Stimulated activated CD4-positive, alpha-beta T cell treated with anti-CD3 and anti-CD28 coated beads, Interleukin-2, amount 100 ng/mL, for 48 hours (primary cell): ENCODE measurements around the gene MISP3.
"Not testable (repeated sequence)": the region's sequence is repeated elsewhere in the genome, so short reads cannot be mapped to it uniquely, and the experiment has no call there.

ENCODE experiments used
- DNase-seq, 2 donors: peaks; one replicate each; pipeline ENCODE4 v3.0.0-alpha.2; 2020

The MISP3 gene

GRCh38 chr19:14072535-14073260 is at the start of gene MISP3:
Gene MISP3, plus strand, starts transcription at chr19:14072786. Its CDS starts 524 bp downstream, at chr19:14073310.
- peak; percentile 32 to 41 for DNase-seq

DNA sequence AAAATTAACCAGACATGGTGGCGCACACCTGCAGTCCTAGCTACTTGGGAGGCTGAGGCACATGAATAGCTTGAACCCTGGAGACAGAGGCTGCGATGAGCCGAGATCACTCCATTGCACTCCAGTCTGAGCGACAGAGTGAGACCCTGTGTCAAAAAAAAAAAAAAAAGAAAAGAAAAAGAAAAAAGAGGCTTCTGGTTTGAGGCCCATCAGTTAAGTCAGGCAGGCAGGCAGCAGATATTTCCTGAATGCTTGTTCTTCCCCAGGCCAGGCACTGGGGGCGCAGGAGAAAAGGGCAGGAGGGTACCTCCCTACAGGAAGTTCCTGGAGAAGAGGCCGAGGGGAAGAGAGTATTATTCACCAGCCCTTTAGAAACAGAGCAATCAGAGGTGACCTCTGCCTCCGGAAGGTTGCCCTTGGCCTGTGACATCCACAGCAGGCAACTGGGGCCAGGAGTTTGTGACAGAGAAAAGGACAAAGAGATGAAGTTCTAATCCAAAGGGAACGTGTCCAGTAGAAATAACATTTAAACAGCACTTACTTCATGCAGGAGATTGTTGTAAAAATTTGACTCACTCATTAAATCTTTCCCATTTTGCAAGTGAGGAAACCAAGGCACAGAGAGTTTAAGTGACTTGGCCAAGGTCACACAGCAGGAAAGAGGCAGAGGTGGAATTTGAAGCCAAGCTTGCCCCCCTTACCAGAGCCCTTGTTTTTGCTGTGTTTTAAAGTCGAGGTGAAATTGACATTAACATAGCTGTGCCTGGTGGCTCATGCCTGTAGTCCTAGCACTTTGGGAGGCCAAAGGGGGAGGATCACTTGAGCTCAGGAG is 49.0 kb upstream of the MISP3 start:
- DNase-seq = no peak

DNA sequence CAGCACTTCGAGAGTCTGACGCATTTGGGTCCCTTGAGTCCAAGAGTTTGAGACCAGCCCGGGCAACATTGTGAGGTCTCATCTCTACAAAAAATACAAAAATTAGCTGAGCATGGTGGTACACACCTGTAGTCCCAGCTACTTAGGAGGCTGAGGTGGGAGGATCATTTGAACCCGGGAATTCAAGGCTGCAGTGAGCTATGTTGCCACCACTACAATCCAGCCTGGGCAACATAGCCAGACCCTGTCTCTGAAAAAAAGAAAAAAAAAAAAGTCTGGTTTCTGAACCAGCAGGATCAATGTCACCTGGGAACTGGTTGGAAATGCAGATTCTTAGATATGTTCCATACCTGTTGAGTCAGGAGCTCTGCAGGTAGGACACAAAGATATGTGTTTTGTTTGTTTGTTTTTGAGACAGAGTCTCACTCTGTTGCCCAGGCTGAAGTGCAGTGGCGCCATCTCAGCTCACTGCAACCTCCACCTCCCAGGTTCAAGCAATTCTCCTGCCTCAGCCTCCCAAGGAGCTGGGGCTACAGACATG is 45.9 kb upstream of the MISP3 start:
- not testable (repeated sequence) for DNase-seq

GRCh38 chr19:14027856-14028450 is 44.6 kb upstream of the MISP3 start, which contains the start of gene RLN3:
Gene RLN3, plus strand, starts transcription at chr19:14028148. Its CDS starts 57 bp downstream, at chr19:14028205.
- no peak for DNase-seq

DNA sequence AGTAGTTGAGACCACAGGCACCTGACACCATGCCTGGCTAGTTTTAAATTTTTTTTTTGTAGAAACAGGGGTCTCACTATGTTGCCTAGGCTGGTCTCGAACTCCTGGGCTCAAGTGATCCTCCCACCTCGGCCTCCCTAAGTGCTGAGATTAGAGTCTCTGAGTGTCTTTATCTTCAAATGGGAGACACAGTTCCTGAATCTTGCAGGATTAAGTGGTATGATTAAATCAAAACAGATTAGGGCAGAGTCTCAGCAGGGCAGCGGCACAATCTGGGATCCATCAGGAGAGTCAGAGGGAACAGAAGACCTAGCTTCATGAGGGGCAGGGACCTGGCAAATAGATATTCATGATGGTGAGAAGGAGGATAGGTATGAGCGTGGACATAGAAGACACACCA is 43.7 kb upstream of the MISP3 start:
- DNase-seq = no peak

DNA sequence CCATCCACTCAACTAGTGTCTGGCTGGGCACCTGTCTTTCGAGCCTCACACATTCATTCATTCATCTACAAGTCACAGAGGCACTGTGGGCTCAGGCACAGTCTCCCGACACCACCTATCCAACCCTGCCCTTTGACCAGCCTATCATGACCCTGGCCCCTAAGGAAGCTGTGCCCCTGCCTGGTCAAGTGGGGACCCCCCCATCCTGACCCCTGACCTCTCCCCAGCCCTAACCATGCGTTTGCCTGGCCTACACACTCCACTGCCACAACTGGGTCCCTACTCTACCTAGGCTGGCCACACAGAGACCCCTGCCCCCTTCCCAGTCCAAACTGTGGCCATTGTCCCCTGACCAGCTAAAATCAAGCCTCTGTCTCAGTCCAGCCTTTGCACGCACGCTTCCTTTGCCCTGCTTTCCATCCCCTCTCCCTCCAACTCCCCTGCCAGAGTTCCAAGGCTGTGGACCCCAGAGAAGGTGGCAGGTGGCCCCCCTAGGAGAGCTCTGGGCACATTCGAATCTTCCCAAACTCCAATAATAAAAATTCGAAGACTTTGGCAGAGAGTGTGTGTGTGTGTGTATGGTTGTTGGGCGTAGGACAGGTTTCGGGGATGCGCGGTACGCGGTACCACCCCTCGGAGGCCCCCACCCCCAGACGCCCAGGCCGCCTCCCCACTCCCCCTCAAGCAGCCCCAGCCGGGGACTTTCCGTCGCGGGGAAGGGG is 41.4 kb upstream of the MISP3 start:
- DNase-seq = no peak

GRCh38 chr19:14031719-14032480 is 40.7 kb upstream of the MISP3 start, which contains the start of gene IL27RA:
Gene IL27RA, plus strand, starts transcription at chr19:14031762. Its CDS starts 111 bp downstream, at chr19:14031873.
- DNase-seq = peak; percentile 60 to 61

- DNase-seq = no peak
Observed at GRCh38 chr19:14033946-14034345, 38.6 kb upstream of the MISP3 start.

DNA sequence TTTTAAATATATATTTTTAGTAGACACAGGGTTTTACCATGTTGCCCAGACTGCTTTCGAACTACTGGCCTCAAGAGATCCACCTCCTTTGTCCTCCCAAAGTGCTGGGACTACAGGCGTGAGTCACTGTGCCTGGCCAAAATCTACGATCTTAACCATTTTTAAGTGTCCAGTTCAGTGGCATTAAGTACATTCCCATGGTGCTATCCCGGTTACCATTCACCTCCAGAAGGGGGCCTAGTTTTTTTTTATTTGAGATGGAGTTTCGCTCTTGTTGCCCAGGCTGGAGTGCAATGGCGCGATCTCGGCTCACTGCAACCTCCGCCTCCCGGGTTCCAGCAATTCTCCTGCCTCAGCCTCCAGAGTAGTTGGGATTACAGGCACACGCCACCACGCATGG is 37.4 kb upstream of the MISP3 start:
- not testable (repeated sequence) for DNase-seq

- DNase-seq = no peak
Observed at GRCh38 chr19:14035706-14036105, 36.9 kb upstream of the MISP3 start.

DNA sequence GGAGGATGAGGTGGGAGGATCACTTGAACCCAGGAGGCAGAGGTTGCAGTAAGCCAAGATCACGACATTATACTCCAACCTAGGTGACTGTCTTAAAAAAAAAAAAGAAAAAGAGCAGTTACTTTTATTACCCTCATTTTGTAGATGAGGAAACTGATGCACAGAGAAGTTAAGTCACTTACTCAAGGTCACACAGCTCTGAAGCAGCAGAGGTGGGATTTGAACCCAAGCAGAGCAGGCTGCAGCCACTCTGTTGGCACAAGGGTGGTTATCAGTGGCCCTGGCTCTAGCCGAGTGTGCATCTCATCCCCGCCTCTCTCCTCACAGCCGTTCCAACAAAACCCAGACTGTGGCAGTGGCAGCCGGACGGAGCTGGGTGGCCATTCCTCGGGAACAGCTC is 33.4 kb upstream of the MISP3 start:
- no peak for DNase-seq

DNA sequence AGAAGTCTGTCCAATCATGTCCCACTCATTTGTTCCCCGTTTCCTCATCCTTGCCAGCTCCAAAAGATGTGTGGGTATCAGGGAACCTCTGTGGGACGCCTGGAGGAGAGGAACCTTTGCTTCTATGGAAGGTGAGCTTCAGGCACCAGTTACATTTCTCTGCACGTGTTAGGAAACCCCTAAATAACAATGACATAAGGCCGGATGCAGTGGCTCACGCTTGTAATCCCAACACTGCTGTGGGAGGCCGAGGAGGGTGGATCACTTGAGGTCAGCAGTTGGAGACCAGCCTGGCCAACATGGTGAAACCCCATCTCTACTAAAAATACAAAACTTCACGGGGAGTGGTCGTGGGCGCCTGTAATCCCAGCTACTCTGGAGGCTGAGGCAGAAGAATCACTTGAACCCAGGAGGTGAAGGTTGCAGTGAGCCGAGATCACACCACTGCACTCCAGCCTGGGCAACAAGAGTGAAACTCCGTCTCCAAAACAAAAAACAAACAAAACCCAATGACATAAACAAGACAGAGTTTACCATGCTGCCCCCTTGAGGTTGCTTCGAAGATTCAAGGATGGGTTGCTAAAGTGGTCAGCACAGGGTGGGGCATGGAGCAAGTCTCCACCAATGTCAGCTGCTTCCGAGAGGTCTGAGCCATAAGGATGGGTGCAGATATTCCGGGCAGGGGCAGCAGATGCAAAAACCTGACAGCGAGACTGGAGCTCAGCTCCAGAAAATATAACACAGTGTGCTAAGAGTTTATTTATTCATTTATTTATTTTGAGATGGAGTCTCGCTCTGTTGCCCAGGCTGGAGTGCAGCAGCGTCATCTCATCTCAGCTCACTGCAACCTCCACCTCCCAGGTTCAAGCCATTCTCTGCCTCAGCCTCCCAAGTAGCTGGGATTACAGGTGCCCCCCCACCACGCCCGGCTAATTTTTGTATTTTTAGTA is 29.7 kb upstream of the MISP3 start:
- DNase-seq = not testable (repeated sequence)

- DNase-seq = not testable (repeated sequence)
Observed at GRCh38 chr19:14047866-14048265, 24.7 kb upstream of the MISP3 start.

DNA sequence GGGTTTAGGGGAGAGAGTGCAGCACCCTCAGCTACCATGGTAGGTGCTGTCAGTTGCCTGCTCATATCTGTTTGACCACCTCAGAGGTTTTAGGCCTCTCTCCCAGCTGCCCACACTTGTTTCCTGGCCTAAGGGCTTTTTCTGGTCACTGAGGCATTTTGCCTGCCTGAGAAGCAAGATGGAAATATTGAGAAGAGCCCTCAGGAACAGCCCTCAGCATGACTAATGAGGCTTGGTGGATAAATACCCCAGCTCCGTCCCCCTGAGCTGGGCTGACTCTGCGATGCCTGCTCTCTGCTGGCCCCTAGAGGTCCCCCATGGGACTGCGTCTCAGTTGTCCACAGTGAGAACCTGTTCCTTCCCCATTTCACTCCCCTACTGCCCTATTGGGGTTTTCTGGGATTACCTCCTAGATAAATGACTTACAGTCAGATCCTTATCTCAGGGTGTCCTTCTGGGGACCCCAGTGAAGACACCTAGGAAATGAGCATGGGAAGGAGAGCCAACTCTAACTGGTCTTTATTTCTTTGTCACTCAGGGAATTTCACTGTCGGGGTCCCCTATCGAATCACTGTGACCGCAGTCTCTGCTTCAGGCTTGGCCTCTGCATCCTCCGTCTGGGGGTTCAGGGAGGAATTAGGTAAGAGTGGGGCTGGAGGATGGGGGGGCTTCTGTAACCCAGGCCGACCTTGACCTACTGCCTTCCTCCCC is 24.0 kb upstream of the MISP3 start:
- DNase-seq = peak; percentile 76 to 79

DNA sequence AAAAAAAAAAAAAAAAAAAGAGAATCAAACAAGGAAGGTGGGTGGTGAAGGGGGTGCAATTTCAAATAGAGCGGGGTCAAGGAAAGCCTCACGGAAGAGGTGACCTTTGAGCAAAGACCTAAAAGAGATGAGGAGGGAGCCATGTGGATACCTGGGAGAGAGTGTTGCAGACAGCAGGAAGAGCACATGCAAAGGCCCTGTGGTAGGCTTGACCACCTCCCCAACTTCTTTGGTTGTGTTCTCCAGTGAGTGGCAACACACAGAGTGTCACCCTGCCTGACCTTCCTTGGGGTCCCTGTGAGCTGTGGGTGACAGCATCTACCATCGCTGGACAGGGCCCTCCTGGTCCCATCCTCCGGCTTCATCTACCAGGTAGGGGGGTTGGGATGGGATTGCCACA is 22.1 kb upstream of the MISP3 start:
- no peak for DNase-seq

- DNase-seq = not testable (repeated sequence)
Observed at GRCh38 chr19:14050961-14051360, 21.6 kb upstream of the MISP3 start.

DNA sequence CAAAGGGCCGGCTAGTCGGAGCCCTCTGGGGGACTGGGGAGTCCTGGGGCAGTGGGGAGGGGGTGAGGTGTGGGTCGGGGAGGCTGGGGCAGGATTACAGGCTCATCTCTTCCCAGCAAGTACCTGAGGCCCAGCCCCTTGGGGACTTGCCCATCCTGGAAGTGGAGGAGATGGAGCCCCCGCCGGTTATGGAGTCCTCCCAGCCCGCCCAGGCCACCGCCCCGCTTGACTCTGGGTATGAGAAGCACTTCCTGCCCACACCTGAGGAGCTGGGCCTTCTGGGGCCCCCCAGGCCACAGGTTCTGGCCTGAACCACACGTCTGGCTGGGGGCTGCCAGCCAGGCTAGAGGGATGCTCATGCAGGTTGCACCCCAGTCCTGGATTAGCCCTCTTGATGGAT is 20.6 kb upstream of the MISP3 start:
- DNase-seq = no peak

DNA sequence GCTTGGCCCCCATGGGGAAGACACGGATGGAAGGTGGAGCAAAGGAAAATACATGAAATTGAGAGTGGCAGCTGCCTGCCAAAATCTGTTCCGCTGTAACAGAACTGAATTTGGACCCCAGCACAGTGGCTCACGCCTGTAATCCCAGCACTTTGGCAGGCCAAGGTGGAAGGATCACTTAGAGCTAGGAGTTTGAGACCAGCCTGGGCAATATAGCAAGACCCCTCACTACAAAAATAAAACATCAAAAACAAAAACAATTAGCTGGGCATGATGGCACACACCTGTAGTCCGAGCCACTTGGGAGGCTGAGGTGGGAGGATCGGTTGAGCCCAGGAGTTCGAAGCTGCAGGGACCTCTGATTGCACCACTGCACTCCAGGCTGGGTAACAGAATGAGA is 20.1 kb upstream of the MISP3 start:
- no peak for DNase-seq

- no peak for DNase-seq
Observed at GRCh38 chr19:14053032-14053431, 19.6 kb upstream of the MISP3 start.

DNA sequence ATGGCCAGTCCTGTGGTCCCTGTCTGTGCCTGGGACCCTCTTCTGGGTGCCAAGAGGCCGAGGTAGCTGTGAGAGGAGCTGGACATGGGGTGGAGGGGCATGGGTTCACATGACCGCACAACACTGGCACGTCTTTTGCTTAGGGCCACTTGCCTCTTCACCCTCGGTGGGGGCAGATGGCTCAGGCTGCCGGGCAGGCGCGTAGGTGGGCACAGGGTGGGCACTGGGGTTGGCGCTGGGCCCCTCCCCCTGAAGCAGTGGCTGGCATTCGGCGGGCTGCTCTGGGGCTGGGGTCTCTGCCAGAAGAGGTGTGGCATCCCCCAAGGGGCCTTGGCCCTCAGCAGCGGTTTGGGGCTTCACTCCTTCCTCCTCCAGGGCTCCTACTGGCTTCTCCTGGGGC is 19.1 kb upstream of the MISP3 start:
- no peak for DNase-seq
